IPS-20b (cell line): Measurements from ENCODE around the gene PRICKLE3.

Source experiments
- H3K27ac ChIP-seq: one replicate; pipeline ENCODE4 v1.5.1; 2013; ENCODE audit warnings: low read length
- H3K27me3 ChIP-seq: 2 replicates; pipeline ENCODE4 v1.6.1; 2013; ENCODE audit warnings: mild to moderate bottlenecking, low read length, inconsistent platforms; ENCODE audit not compliant: insufficient read depth
- H3K36me3 ChIP-seq: 2 replicates; pipeline ENCODE4 v1.6.1; 2013; ENCODE audit warnings: low read depth, mild to moderate bottlenecking, inconsistent platforms, low read length, moderate library complexity; ENCODE audit not compliant: insufficient read depth
- H3K4me1 ChIP-seq: 2 replicates; pipeline ENCODE4 v1.6.1; 2013; ENCODE audit warnings: mild to moderate bottlenecking, control low read depth, inconsistent platforms, low read length, moderate library complexity; ENCODE audit not compliant: insufficient read depth
- H3K4me3 ChIP-seq: 2 replicates; pipeline ENCODE4 v1.5.1; 2013; ENCODE audit warnings: mild to moderate bottlenecking, low read length, inconsistent platforms
- H3K9ac ChIP-seq: 2 replicates; pipeline ENCODE4 v1.6.1; 2013; ENCODE audit warnings: low read depth, mild to moderate bottlenecking, inconsistent platforms, low read length, moderate library complexity
- H3K9me3 ChIP-seq: 2 replicates; pipeline ENCODE4 v1.6.1; 2013; ENCODE audit warnings: mild to moderate bottlenecking, low read depth, low read length, inconsistent platforms; ENCODE audit not compliant: insufficient read depth

The PRICKLE3 gene

DNA sequence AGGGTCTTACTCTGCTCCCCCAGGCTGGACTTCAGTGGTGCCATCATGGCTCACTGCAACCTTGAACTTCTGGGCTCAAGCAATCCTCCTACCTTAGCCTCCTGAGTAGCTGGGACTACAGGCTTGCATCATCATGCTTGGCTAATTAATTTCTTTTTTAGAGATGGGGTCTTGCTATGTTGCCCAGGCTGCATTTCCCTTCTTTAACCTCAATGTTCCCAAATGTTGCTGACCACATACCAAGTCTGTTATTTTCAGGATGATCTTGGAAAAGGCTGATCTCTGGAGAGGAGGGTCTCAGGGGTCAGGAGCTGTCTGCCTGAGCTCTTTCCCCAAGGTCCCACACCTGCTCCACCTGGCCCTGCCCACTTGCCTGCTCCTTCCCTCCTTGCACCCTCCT is 33.9 kb upstream of the PRICKLE3 start:
- Histone ChIP-seq H3K27ac (no peak overlapping the region), H3K9ac (no peak overlapping the region), H3K4me3 (no peak overlapping the region), H3K36me3 (no peaks in the 10 kb centered on the region), H3K4me1 (no peaks in the 10 kb centered on the region), H3K27me3 (no peaks in the 10 kb centered on the region), H3K9me3 (no peaks in the 10 kb centered on the region)

GRCh38 chrX:49214996-49215526 is 28.9 kb upstream of the PRICKLE3 start:
- Histone ChIP-seq H3K4me1 (no peaks in the 10 kb centered on the region), H3K27me3 (no peaks in the 10 kb centered on the region), H3K27ac (no peak overlapping the region), H3K9me3 (no peaks in the 10 kb centered on the region), H3K9ac (no peak overlapping the region), H3K4me3 (no peak overlapping the region), H3K36me3 (no peaks in the 10 kb centered on the region)

DNA sequence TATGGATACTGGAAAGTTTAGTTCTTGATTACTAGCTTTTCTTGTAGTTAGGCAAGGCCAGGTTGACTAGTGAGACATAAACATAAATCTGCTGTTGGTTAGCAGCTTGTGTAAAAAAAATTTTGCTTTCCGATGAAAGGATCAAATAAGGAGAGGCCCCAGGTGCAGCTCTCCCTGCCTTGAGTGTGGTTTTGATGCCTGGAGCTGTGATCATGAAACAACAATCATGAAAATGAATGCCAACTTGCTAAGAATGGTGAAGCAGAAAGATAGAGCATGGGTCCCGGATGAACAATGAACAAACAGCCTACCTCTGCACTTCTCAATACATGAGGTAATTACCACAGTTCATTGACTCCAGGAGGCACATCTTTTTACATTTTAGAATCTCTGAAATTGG is 28.2 kb upstream of the PRICKLE3 start:
- no peaks in the 10 kb centered on the region for H3K9me3 ChIP-seq

GRCh38 chrX:49212861-49213260 is 26.7 kb upstream of the PRICKLE3 start:
- Histone ChIP-seq H3K27ac (no peak overlapping the region), H3K9ac (no peak overlapping the region), H3K36me3 (no peaks in the 10 kb centered on the region), H3K4me1 (no peaks in the 10 kb centered on the region), H3K27me3 (no peaks in the 10 kb centered on the region), H3K9me3 (no peaks in the 10 kb centered on the region), H3K4me3 (no peak overlapping the region)

More for the DNA sequence above, 28.2 kb upstream of the PRICKLE3 start:
- Histone ChIP-seq H3K27ac (no peak overlapping the region), H3K9ac (no peak overlapping the region), H3K27me3 (no peaks in the 10 kb centered on the region), H3K36me3 (no peaks in the 10 kb centered on the region), H3K4me1 (no peaks in the 10 kb centered on the region), H3K4me3 (no peak overlapping the region)

- Histone ChIP-seq H3K9me3 (no peaks in the 10 kb centered on the region), H3K9ac (no peak overlapping the region), H3K4me1 (no peaks in the 10 kb centered on the region), H3K4me3 (no peak overlapping the region), H3K27ac (no peak overlapping the region), H3K36me3 (no peaks in the 10 kb centered on the region), H3K27me3 (no peaks in the 10 kb centered on the region)
Observed at GRCh38 chrX:49212209-49212608, 26.0 kb upstream of the PRICKLE3 start.

DNA sequence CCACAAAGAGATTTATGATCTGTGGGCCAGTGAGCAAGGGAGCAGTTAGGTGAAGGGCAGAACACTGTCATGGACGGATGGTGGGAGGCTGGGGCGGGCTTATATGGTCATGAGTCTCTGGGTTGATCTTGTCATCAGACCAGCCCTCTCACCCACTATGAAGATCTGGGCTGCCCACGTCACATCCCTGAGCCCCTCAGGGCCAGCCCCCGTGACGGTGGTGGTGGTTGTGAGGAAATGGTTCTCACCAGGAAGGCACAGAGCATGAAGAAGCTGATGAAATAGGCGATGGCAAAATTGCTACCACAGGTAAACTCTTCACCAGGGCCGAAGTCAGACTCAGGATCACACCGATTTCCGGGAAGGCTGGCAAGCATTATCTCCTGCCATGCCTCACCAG is 24.9 kb upstream of the PRICKLE3 start:
- Histone ChIP-seq H3K27ac (no peak overlapping the region), H3K9ac (no peak overlapping the region), H3K27me3 (no peaks in the 10 kb centered on the region), H3K9me3 (no peaks in the 10 kb centered on the region), H3K36me3 (no peaks in the 10 kb centered on the region), H3K4me3 (no peak overlapping the region), H3K4me1 (no peaks in the 10 kb centered on the region)

DNA sequence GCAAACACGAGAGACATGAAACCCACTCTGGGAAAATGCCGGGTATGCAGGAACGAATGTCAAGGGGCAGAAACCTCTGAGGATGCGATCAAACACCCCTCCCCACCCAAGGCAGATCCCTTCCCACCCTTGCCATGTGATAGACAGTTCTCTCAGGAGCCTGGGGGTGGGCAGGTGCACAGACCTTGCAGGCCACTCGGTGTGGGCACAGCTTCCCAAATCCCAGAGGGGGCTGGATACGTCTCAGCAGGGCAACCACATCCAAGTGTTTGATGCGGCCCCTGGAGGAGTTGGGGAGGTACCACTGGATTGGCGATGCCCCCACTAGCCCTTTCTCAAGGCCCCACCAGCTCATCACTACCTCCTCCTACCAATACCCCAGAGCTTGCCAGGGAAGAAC is 24.2 kb upstream of the PRICKLE3 start:
- no peaks in the 10 kb centered on the region for H3K4me1 ChIP-seq
- no peaks in the 10 kb centered on the region for H3K36me3 ChIP-seq
- no peak overlapping the region for H3K4me3 ChIP-seq
- no peak overlapping the region for H3K27ac ChIP-seq
- no peaks in the 10 kb centered on the region for H3K9me3 ChIP-seq
- H3K9ac ChIP-seq, result no peak overlapping the region
- no peaks in the 10 kb centered on the region for H3K27me3 ChIP-seq

DNA sequence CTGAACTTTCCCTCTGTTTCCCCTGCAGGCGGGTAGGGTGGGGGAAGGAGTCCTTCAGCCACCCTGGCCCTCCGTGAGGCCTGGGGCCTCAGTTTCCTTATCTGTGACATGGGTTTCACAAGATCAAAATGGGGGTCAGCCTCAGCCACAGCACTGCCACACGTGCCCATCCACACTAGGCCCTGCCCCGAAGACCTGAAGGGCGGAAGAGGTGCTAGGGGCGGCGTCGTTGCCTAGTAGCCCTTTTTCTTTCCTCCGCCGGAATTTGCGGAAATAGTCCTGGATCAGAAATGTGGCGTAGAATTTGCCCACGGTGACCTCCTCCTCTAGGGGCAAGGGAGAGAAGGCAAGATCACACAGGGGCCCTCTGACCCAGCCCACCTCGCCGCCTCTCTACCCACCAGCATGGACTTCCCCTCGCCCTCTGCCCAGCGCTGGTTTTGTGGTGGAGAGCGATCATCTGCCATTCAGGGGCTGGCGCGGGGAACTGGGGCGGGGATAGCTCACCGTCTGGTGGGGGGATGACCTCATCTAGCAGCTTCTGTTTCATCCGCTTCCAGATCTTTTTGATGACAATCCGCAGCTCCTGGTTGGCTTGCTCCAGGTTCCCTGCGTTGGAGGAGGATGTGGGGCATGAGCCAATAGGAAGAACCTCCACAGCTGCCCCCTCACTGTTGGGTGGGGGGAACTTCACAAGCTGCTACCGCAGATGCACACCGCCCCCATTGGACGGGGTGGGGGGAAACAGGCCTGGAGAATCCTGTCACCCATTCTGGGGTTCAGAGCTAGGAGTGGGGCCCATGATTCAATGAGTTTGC is 23.5 kb upstream of the PRICKLE3 start:
- Histone ChIP-seq H3K9ac (no peak overlapping the region; the same call in 1 of the 2 replicates), H3K9me3 (no peaks in the 10 kb centered on the region), H3K27me3 (no peaks in the 10 kb centered on the region)

DNA sequence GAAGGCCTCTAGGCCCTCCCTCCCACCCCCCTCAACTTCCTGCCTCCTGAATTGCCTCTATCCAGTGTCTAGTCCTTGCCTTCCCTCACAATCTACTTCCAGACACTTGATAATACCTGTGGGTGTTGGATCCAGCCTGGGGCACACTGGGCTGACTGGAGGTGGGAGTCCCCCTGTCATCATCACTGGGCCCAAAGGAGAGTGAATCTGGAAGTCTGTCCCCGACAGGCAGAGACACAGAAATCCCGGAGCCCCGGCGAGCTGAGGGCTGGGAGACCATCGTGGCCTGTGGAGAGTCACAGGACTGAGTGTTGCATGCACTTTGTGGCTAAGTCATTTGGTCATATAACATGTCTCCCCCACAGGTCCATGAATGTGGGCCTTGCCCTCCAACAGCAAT is 22.2 kb upstream of the PRICKLE3 start:
- Histone ChIP-seq H3K27me3 (no peaks in the 10 kb centered on the region), H3K4me1 (no peaks in the 10 kb centered on the region), H3K27ac (no peak overlapping the region), H3K36me3 (no peaks in the 10 kb centered on the region), H3K9me3 (no peaks in the 10 kb centered on the region), H3K4me3 (no peak overlapping the region), H3K9ac (no peak overlapping the region)

More for the DNA sequence above, 23.5 kb upstream of the PRICKLE3 start:
- no peaks in the 10 kb centered on the region for H3K4me1 ChIP-seq
- H3K4me3 ChIP-seq, result peak overlapping the region; percentile 38; the same call in 1 of the 2 replicates
- no peaks in the 10 kb centered on the region for H3K36me3 ChIP-seq
- no peak overlapping the region for H3K27ac ChIP-seq

DNA sequence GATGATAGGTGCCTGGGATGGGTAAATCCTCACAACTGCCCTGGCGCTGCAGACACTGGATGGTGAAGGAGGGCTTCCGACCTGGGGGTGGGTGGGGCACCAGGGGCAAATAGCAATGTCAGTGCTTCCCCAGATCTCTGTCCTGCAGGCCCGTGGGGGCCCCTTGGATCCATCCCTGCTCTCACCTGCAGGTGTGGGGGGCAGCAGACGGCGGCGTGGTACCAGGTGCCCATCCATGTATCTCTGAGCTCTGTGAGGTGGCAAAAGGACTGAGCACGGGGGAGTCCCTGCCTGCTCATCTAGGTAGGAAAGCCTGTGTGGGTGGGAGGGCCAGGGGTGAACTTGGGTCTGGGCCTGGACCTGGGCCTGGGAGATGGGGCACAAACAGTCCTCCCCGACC is 20.4 kb upstream of the PRICKLE3 start:
- Histone ChIP-seq H3K9me3 (no peaks in the 10 kb centered on the region), H3K27me3 (no peaks in the 10 kb centered on the region), H3K36me3 (no peaks in the 10 kb centered on the region), H3K4me3 (no peak overlapping the region), H3K27ac (no peak overlapping the region), H3K4me1 (no peaks in the 10 kb centered on the region), H3K9ac (no peak overlapping the region)

DNA sequence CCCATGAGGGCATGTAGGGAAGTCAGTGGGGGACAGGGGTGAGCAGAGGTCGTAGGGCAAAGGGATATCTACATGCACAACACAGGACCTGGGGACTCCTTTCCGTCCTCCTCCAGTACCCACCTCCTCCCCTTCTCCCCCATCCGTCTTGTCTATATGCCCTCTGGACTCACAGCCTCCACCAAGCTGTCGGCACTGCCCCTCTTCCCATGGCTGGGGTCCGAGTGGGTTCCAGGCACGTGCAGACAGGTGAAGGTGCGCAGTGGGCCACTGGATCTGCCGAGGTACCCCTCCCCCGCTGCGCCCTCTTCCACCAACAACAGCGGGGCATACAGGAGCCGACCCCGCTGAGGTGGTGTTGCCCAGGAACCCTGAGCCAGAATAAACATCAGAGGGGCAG is 19.3 kb upstream of the PRICKLE3 start:
- no peaks in the 10 kb centered on the region for H3K36me3 ChIP-seq
- no peaks in the 10 kb centered on the region for H3K27me3 ChIP-seq
- H3K9ac ChIP-seq, result no peak overlapping the region
- H3K27ac ChIP-seq, result no peak overlapping the region
- no peaks in the 10 kb centered on the region for H3K9me3 ChIP-seq
- H3K4me1 ChIP-seq, result no peaks in the 10 kb centered on the region
- H3K4me3 ChIP-seq, result no peak overlapping the region

- Histone ChIP-seq H3K4me1 (no peaks in the 10 kb centered on the region), H3K9ac (no peak overlapping the region), H3K27ac (no peak overlapping the region), H3K4me3 (no peak overlapping the region), H3K9me3 (no peaks in the 10 kb centered on the region), H3K27me3 (no peaks in the 10 kb centered on the region), H3K36me3 (no peaks in the 10 kb centered on the region)
Observed at GRCh38 chrX:49204709-49205108, 18.5 kb upstream of the PRICKLE3 start.
